Stomach smooth muscle (tissue), 2 donors: ENCODE results near the gene GPR143.
"Not testable (repeated sequence)": the region's sequence is repeated elsewhere in the genome, so short reads cannot be mapped to it uniquely, and the experiment has no call there.

Experiments
- H3K27ac ChIP-seq: one replicate; pipeline ENCODE4 v1.7.0; 2013; ENCODE audit warnings: mild to moderate bottlenecking, low read length, inconsistent platforms
- H3K27me3 ChIP-seq, 2 donors: one replicate each; pipeline ENCODE4 v1.7.0; 2013; ENCODE audit warnings: low read length in 2 of 2; ENCODE audit not compliant: insufficient read depth in 2 of 2, control insufficient read depth in 1 of 2
- H3K36me3 ChIP-seq, 2 donors: one replicate each; pipeline ENCODE4 v1.7.0; 2013; ENCODE audit warnings: low read length in 2 of 2; ENCODE audit not compliant: control insufficient read depth in 2 of 2, insufficient read depth in 2 of 2
- H3K4me1 ChIP-seq: one replicate; pipeline ENCODE4 v1.7.0; 2013; ENCODE audit warnings: low read length; ENCODE audit not compliant: control insufficient read depth, insufficient read depth
- H3K4me3 ChIP-seq, 2 donors: one replicate each; pipeline ENCODE4 v1.7.0; 2013; ENCODE audit warnings: low read length in 2 of 2
- H3K9ac ChIP-seq, 2 donors: one replicate each; pipeline ENCODE4 v1.7.0; 2013; ENCODE audit warnings: low read length in 2 of 2, mild to moderate bottlenecking in 1 of 2
- H3K9me3 ChIP-seq, 2 donors: one replicate each; pipeline ENCODE4 v1.7.0; 2013; ENCODE audit warnings: low read length in 2 of 2; ENCODE audit not compliant: control insufficient read depth in 2 of 2
- donor health status: healthy.
- donor health status: Pancreatic carcinoma.

GPR143 gene

DNA sequence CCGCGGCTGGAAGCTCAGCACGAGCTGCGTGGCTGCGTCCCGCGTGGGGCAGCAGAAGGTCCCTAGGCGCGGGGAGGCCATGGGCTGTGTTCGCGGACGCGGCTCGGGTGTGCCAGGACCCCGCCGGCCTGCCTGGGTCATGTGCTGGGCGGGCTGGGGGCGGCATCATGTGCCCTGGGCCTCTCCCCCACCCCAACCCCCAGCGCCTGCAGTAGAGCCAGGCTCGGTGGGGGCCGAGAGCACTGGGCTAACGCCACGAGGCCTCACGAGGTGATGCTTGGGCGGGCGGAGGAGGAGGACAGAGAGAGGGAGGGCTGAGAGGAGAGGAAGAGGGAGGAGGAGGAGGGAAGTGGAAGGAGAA is at the start of gene GPR143:
GPR143 (minus strand) TSS at position 111 of the 361 bp plus-strand sequence; CDS start at position 81, 30 bp downstream.
- peaks cover 4 to 13% of the 10 kb centered on the region in 2 donors for H3K27me3 ChIP-seq
- no peak within 1 kb of the TSS for H3K4me3 ChIP-seq
- no peak within 1 kb of the TSS for H3K9ac ChIP-seq
- no peaks in the 10 kb centered on the region for H3K9me3 ChIP-seq
- H3K27ac ChIP-seq, result no peak within 1 kb of the TSS
- no peaks in the 10 kb centered on the region for H3K36me3 ChIP-seq
- H3K4me1 ChIP-seq, result no peaks in the 10 kb centered on the region

DNA sequence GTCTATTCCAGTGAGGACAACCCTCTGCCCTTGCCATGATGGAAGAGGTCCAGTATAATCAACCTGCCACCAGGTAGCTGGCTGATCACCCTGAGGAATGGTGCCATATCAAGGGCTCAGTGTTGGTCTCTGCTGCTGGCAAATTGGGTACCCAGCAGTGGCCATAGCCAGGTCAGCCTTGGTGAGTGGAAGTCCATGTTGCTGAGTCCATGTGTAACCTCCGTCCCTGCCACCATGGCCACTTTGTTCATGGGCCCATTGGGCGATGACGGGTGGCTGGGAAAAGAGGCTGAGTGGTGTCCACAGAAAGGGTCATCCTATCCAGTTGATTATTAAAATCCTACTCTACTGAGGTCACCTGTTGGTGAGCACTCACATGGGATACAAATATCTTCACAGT is 45.4 kb upstream of the GPR143 start:
- H3K27me3 ChIP-seq, H3K36me3 ChIP-seq, H3K9me3 ChIP-seq, H3K4me3 ChIP-seq, H3K27ac ChIP-seq, H3K9ac ChIP-seq, H3K4me1 ChIP-seq: not testable (repeated sequence)

DNA sequence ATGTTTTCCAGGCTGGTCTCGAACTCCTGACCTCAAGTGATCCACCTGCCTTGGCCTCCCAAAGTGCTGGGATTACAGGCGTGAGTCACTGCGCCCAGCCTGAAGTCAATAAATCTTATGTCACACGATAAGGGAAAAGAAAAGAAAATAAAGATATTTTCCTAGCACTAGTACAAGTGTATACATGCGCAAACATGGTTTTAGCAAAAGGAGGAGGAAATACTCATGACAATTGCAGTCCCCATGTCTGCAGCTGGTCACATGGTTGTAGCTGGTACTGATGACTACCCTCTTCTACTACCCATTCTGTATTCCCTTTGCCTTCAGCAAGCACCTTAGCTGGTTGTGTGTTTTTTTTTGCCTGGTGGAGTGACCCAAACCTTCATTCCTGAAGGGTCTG is 44.2 kb upstream of the GPR143 start:
- H3K4me1 ChIP-seq, H3K27me3 ChIP-seq, H3K36me3 ChIP-seq, H3K4me3 ChIP-seq, H3K27ac ChIP-seq, H3K9me3 ChIP-seq, H3K9ac ChIP-seq: not testable (repeated sequence)

DNA sequence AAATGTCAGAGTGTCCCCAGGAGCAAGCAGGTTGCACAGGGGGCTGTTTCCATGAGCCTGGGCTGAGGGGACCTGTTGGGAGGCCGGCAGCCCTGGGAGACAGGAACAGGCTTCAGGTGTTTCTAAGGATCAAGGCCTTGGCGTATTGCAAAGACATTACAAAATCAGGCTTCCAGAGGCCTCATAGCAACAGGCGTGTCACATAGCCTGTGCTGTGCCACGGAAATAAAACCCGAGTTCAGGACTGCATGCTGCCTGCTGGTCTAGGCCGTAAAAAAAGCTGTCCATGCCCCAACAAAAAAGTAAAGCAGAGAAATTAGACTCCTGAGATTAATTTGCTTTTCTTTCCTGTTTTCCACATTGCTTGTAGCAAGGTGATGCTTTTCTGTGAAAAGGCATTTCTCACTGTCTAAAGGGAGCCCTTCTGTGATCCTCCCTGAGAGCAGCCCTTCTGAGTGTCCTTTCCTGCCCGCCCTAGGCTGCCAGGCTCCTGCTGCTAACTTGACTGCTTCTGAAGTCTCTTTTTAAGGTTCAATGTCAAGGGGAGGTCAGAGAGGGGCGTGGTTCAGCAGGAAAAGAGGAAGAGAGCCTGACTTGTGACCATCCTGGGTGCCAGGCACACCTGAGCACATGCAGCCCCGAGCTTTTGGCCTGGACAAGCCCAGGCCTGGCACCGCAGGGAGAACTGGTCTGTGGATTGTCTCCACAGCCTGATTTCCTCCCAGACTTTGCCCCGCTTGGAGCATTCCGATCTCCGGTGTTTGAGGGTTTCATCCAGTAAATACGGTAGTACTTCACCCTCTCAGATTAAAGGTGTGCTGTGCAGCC is 41.9 kb upstream of the GPR143 start:
- Histone ChIP-seq H3K36me3 (no peaks in the 10 kb centered on the region), H3K9me3 (no peaks in the 10 kb centered on the region), H3K4me3 (no peak overlapping the region), H3K4me1 (no peaks in the 10 kb centered on the region), H3K27ac (no peak overlapping the region), H3K27me3 (no peaks in the 10 kb centered on the region), H3K9ac (no peak overlapping the region)

DNA sequence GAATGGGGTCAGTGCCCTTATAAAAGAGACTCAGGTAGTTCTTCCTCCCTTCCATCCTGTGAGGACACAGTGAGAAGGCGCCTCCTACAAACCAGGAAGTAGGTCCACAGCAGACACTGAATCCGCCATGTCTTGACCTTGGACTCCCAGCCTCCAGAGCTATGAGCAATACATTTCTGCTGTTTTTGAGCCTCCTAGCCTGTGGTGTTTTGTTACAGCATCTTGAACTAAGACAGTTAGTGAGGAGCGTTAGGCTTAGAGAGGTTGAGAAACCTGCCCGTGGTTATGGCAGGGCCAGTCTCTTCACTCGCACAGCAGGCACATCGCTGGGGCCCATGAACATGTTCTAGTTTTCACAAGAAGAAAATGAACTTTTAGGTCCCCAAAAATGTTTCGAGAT is 40.3 kb upstream of the GPR143 start:
- H3K9ac ChIP-seq, result no peak overlapping the region
- H3K9me3 ChIP-seq, result no peaks in the 10 kb centered on the region
- H3K36me3 ChIP-seq, result no peaks in the 10 kb centered on the region
- H3K27ac ChIP-seq, result no peak overlapping the region
- no peak overlapping the region for H3K4me3 ChIP-seq
- H3K4me1 ChIP-seq, result no peaks in the 10 kb centered on the region
- no peaks in the 10 kb centered on the region for H3K27me3 ChIP-seq

DNA sequence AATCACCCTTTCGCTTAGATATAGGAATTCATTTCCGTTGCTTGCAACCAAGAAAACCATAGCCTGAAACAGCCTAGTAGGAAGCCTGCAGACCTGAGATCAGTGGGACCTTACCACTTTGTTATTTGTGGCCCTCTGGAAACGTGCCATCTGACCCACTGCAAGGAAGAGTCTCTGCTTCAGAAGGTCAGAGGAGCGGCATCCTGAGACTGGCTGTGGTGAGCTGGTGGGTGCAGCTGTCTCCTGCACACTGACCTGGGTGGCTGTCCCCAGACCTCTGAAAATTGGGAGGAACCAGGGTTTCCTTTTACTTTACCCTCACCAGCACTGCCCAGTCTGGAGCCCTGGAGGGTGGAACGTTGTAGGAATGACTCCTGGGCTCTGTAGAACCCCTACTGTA is 38.8 kb upstream of the GPR143 start:
- Histone ChIP-seq H3K4me3 (no peak overlapping the region), H3K27ac (no peak overlapping the region), H3K9me3 (peaks cover 0 to 5% of the 10 kb centered on the region in 2 donors), H3K9ac (no peak overlapping the region), H3K27me3 (no peaks in the 10 kb centered on the region), H3K36me3 (no peaks in the 10 kb centered on the region), H3K4me1 (no peaks in the 10 kb centered on the region)

DNA sequence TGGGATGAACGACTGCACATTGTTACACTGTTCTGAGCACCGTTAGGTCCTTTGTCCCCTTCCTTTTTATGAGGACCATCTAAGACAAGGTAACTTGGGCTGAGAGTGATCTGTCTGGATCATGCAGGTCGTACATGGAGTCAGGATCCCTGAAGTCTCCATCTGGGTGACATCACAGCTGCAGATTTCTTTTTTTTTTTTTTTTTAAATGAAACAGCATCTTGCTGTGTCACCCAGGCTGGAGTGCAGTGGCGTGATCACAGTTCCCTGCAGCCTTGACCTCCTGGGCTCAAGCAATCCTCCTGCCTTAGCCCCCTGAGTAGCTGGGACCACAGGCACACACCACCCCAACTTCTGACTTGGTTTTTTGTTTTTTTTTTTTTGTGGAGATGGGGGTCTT is 37.1 kb upstream of the GPR143 start:
- H3K27me3 ChIP-seq, result no peaks in the 10 kb centered on the region
- H3K27ac ChIP-seq, result no peak overlapping the region
- no peaks in the 10 kb centered on the region for H3K4me1 ChIP-seq
- H3K4me3 ChIP-seq, result no peak overlapping the region
- H3K9ac ChIP-seq, result no peak overlapping the region
- H3K9me3 ChIP-seq, result peaks cover 0 to 5% of the 10 kb centered on the region in 2 donors
- H3K36me3 ChIP-seq, result no peaks in the 10 kb centered on the region

DNA sequence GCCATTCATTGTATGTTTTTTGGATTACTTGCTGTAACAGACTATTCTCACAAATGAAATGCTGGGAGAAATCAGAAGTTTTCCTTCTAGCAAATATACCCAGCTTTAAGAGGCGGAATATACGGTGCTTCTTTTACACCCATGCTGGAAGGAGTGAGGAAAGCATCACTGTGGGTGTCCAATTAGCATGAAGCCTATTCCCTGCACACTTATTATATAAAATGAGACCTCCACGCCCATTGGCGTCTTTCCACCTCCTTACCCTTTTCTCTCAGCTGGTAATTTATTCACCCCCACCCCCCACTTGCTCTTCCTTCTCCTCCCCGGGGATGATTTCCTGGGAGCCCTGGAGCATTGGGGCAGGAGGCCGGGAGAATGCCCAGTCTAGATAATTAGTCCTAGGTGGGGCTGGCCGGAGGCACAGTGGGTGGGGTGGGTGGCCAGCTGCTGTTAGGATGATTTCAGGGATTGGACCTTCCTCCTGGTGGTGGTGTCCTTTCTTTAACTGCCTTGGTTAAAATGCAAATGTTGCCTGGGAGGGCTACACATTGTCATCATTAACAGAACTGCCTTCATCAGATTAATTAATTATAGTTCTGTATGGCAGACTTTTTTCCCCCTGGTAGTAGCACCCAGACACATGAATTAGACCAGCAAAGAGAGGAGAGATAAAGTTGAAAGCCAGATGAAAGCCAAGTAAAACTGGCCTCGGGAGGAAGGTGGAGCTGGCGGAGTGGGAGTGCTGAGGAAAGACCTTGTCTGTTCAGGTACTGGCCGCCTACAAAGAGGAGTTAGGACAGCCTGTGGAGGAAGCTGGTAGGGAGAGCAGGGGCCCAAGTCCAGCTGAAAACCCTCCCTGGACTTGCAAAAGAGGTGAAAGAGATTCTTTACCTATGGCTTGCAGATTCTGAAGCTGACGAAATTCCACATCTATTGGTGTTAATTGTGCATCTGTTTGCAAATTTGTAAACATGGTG is 32.0 kb upstream of the GPR143 start:
- Histone ChIP-seq H3K36me3 (no peaks in the 10 kb centered on the region), H3K9ac (no peak overlapping the region), H3K27ac (no peak overlapping the region), H3K4me3 (no peak overlapping the region), H3K4me1 (no peaks in the 10 kb centered on the region), H3K27me3 (no peaks in the 10 kb centered on the region), H3K9me3 (peaks cover 2 to 9% of the 10 kb centered on the region in 2 donors)

DNA sequence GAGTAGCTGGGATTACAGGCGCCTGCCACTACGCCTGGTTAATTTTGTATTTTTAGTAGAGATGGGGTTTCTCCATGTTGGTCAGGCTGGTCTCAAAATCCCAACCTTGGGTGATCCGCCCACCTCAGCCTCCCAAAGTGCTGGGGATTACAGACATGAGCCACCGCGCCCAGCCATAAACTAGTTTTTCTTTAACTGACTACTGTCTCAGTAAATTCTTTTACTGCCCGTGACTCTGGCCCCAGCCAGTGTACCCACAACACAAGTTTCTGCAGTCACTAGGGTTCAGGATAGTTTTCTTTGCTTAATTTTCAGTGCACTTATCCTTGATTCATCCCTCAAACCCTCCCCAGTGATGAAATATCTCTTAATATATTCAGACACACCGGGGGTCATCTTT is 28.8 kb upstream of the GPR143 start:
- no peak overlapping the region for H3K4me3 ChIP-seq
- no peak overlapping the region for H3K9ac ChIP-seq
- H3K36me3 ChIP-seq, result no peaks in the 10 kb centered on the region
- no peak overlapping the region for H3K27ac ChIP-seq
- no peaks in the 10 kb centered on the region for H3K4me1 ChIP-seq
- peaks cover 2 to 4% of the 10 kb centered on the region in 2 donors for H3K9me3 ChIP-seq
- H3K27me3 ChIP-seq, result no peaks in the 10 kb centered on the region

DNA sequence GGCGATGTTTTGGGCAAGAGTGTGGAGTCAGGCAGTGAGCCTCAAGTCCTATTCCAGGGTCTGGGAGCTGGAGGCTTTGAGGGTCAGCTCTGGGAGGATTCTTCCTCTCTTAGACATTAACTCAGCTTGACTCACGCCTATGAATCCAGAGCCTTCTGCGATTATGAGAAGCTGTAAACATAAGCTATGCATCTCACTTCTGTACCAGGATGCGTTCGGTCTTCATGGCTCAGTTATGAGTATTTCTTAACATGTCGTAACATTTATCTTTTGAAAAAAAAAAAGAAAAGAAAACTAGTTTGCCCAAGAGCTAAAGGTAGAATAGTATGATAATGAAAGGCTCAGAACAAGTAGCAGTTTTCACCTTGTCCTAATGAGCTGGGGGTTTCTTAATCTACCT is 25.2 kb upstream of the GPR143 start:
- H3K27ac ChIP-seq, result no peak overlapping the region
- peaks cover 6 to 14% of the 10 kb centered on the region in 2 donors for H3K27me3 ChIP-seq
- H3K4me1 ChIP-seq, result peaks cover under 1% of the 10 kb centered on the region
- H3K9ac ChIP-seq, result no peak overlapping the region
- no peak overlapping the region for H3K4me3 ChIP-seq
- peaks cover 2% of the 10 kb centered on the region in 2 donors for H3K9me3 ChIP-seq
- H3K36me3 ChIP-seq, result no peaks in the 10 kb centered on the region
